H1 (cell line): ENCODE measurements around the gene MRPL19. TPM values are rescaled to one million over a fixed set of nuclear protein-coding genes. Genes with fewer than 3 reads are reported as not detected.

Experiments
- ATF3 ChIP-seq: IDR thresholded peaks from 2 replicates; pipeline ENCODE4 v1.6.1; 2011; ENCODE audit warnings: low read depth, mild to moderate bottlenecking, low read length; ENCODE audit not compliant: insufficient read depth
- TAF7 ChIP-seq: optimal IDR thresholded peaks from 2 replicates; pipeline ENCODE3; 2011; ENCODE audit warnings: low read depth, mild to moderate bottlenecking, inconsistent platforms, low read length, moderate library complexity, borderline replicate concordance
- polyA plus RNA-seq, 7 experiments: library from polyadenylated mRNA; depleted of rRNA in 3 of 7; stranded (reverse) in 5 of 7; unstranded in 2 of 7; fragments of >200 nt in 5 of 7; fragments of 200-250 nt in 2 of 7; gene quantifications; 1 replicate in 5 of 7; 2 replicates in 1 of 7; 4 replicates in 1 of 7; pipeline versions ENCODE4 v1.2.1 to v1.2.3, GENCODE V29; 2011 to 2013; ENCODE audit warnings: missing spikeins in 2 of 7, mixed read lengths in 2 of 7
- total RNA-seq: library from RNA; stranded (reverse); fragmentation: NEBNext Ultra II Directional; extraction: Animal tissue kit (Norgen Biotek cat#: 25700); gene quantifications from 2 replicates; pipeline ENCODE4 v1.2.1, GENCODE V29; 2021

Gene MRPL19
- total and polyA plus RNA-seq, 2 of the 8 experiments (the other 6 are each of a cell fraction or from before 2014, with no cell fraction given) = 18.1 to 75.2 TPM

- TF ChIP-seq ATF3 (no peak), TAF7 (no peak)
Measured at GRCh38 chr2:75710220-75710576, 63.6 kb downstream of the MRPL19 start (continued).
